Epithelial cell of prostate (primary cell): Measurements from ENCODE around the gene GIT2.

Experiments
- DNase-seq: peaks from one replicate; pipeline ENCODE4 v3.0.0-alpha.2; 2011; ENCODE audit warnings: low read depth, low spot score
- H3K27ac ChIP-seq: fragments of 450-650 bp; 2 replicates; pipeline ENCODE4 v1.5.1; 2017; ENCODE audit warnings: mild to moderate bottlenecking

GIT2 gene

GRCh38 chr12:109926016-109926415 is 70.2 kb downstream of the GIT2 start:
- DNase-seq: no peak
- no peak overlapping the region for H3K27ac ChIP-seq

DNA sequence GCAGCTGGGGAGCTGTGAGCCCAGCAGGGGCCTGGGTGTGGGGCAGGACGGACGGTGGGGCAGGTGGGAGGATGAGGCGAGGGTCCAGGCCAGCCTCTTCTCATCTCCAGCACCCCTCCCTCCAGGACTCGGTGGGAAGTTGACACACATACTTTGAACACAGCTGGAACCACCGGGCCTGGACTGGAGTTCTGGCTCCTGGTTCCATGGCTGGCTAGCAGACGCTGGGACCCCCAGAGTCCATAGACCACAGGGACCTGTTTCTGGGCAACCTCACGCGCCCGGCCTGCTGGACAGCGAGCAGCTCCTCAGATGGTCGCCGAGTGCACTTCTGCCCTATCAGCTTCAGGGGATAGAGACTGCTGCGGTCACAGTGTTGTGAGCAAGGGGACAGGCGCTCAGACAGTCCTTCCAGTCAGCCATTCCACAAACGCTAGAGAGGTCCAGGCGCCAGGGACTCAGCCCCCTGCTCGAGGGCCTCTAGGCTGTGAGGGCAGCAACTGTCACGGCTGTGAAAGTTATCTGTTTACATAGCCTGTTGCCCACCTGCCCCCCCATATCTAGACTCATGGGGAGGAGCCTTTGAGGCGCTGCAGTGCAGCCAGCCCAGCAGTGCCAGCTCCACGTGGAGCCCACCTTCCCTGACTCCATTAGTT is 70.9 kb downstream of the GIT2 start:
- no peak for DNase-seq
- H3K27ac ChIP-seq: no peak overlapping the region

- no peak for DNase-seq
- H3K27ac ChIP-seq: no peak overlapping the region
Observed at GRCh38 chr12:109923481-109924245, 72.5 kb downstream of the GIT2 start.

DNA sequence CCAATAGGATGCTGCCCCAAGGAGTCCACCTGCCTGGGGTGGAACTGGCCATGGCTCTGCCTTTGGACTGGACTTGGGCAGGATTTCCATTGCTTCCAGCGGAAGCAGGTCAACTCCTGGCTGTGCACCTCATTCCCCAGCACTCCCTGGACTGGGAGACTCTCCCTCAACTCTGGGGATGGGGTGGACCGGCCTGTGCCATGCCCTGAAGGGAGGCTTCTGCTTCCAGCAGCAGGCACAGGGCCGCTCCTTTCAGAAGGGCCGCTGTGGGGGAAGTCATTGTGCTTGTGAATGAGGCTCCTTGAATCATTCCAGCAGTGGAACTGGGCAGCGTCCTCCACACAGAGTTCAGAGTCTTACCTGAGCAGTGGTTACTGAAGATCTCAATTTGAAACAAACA is 73.1 kb downstream of the GIT2 start:
- no peak for DNase-seq

GRCh38 chr12:109921982-109922381 is 74.2 kb downstream of the GIT2 start:
- no peak for DNase-seq
- no peak overlapping the region for H3K27ac ChIP-seq

More for the DNA sequence above, 73.1 kb downstream of the GIT2 start:
- H3K27ac ChIP-seq: no peak overlapping the region

- H3K27ac ChIP-seq: no peak overlapping the region
- DNase-seq: no peak
Observed at GRCh38 chr12:109920261-109920780, 75.8 kb downstream of the GIT2 start.

- H3K27ac ChIP-seq: no peak overlapping the region
- no peak for DNase-seq
Observed at GRCh38 chr12:109919456-109919855, 76.7 kb downstream of the GIT2 start.

- H3K27ac ChIP-seq: no peak overlapping the region
- no peak for DNase-seq
Observed at GRCh38 chr12:109916045-109916444, 80.1 kb downstream of the GIT2 start.

DNA sequence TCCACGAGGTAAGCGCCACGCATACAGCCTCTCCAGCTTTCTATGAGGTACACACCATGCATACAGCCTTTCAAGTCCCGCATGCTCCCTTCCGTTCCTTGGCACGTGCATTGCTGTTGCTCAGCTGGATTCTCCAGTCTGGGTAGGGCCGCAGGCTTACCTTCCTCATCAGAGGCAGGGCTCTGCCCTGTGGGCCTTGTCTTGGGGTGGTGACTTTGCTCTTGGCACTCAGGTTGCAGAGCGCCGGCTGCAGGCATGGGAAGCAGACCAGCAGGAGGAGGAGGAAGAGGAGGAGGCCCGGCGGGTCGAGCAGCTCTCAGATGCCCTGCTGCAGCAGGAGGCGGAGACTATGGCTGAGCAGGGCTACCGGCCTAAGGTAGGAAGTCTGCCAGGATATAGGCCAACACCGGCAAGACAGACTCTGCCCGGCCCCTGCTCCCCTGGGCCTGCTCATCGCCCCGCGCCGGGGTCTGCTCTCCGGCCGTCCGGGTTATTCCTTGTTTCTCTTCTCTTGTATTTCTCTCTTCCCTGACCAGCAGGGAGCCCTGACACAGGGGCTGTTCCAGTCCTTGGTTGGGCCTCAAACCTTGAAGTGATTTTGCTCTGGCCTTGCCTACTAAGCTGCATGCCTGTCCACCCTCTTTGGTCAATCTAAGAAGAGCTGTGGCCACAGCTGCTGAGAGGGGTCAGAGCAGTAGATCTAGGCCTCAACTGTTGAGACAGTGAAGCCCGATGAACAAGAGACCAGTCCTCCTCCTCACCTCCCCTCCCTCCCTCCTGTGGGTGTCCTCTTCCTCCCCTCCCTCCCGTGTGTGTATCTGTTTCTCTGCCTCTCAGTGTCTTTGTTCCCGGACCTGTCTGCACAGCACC is 80.8 kb downstream of the GIT2 start:
- DNase-seq: peak; percentile 31
- no peak overlapping the region for H3K27ac ChIP-seq

- no peak overlapping the region for H3K27ac ChIP-seq
- DNase-seq: no peak
Observed at GRCh38 chr12:109914461-109914860, 81.7 kb downstream of the GIT2 start.

- DNase-seq: no peak
- no peak overlapping the region for H3K27ac ChIP-seq
Observed at GRCh38 chr12:109912855-109913321, 83.3 kb downstream of the GIT2 start.

GRCh38 chr12:109910969-109911348 is 85.2 kb downstream of the GIT2 start:
- H3K27ac ChIP-seq: no peak overlapping the region

DNA sequence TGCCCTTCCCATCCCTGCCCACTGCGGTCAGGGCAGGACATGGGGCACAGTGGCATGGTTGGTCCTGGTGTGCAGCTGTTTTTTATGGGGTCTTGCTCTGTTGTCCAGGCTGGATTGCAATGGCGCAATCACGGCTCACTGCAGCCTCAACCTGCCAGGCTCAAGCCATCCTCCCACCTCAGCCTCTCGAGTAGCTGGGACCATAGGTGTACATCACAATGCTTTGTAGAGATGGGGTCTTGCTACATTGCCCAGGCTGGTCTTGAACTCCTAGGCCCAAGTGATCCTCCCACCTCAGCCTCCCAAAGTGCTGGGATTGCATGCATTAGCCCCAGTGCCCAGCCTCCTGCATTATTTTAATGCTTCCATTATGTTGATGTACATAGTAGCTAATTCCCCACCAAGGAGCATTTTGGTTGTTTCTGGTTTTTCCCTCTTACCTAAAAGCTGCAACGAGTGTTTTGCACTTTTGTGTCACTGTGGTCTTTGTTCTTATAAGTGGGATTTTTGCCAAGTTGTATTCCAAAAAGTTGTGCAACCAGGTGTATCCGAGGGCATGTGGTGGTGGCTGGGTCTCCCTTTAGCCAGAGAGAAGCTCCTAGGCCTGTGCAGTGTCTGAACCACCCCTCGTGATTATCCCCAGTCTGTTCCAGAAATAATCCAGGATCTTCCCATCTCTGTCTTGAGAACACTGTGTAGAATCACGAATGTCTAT is 85.8 kb downstream of the GIT2 start:
- no peak overlapping the region for H3K27ac ChIP-seq
- no peak for DNase-seq

More at GRCh38 chr12:109910969-109911348, 85.2 kb downstream of the GIT2 start:
- no peak for DNase-seq

GRCh38 chr12:109905301-109905700 is 90.9 kb downstream of the GIT2 start:
- no peak overlapping the region for H3K27ac ChIP-seq
- no peak for DNase-seq

DNA sequence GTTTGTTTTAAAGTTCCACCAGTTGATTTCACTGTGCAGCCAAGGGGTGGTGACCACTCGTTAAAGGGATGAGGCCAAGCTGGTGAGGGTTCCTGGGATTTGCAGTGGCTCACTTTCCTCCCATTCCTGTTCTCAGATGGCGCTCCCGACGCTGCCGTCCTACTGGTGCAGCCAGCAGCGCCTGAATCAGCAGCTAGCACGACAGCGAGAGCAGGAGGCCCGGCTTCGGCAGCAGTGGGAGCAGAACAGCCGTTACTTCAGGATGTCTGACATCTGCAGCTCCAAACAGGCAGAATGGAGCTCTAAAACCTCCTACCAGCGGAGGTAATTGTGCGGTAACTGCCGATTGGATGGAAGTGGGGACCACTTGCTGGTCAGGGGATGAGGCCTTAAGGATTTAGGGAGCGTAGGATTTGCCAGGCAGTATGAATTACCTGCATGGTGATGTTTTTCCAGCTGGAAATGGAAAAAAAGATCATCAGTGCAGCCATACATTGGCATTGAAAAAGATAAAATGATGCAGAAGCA is 93.2 kb downstream of the GIT2 start:
- DNase-seq: no peak
- no peak overlapping the region for H3K27ac ChIP-seq

GRCh38 chr12:109900752-109901580 is 95.2 kb downstream of the GIT2 start:
- peak overlapping the region; percentile 67 for H3K27ac ChIP-seq
- no peak for DNase-seq

DNA sequence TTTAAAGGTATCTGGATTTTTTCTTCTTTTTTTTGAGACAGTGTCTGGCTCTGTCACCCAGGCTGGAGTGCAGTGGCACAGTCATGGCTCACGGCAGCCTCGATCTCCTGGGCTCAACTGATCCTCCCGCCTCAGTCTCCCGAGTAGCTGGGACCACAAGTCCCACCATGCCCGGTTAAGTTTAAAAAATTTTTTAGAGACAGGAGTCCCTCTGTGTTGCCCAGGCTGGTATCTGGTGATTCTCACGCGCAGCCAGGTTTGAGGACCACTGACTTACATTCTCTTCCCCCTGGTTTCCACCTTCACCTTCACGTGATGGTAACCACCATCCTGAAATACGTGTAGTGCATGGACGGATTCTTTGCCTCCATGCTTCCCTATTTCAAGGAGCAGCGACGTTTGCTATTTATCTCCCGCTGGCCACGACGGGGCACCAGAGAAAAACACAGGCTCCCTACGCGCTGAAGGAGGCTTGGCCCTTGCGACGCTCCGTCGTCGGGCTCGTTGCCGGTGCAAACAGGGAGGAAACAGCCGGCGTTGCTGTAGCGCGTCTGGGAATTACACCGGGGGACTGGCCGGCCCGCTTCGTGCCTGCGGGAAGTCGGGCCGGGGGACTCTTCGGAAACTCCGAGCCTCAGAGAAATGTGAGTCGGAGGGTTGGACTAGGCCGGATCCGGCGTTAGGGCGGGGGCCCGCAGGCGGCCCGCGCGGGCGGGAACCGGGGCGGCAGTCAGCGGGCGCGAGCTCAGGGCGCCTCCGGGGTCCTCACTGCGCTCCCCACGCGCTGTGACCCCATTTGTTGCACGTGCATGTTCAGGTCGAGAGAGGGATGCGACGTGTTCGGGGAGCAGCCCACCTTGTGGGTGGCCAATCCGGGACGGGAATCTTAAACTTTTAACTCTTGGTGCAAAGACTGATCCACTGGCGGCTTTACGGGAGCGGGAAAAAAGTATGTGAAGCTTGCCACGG is 96.1 kb downstream of the GIT2 start, which contains the start of gene TCHP:
TCHP (plus strand) TSS at position 492 of the 969 bp plus-strand sequence. CDS start 2,753 bp downstream, outside the sequence.
- no peak for DNase-seq
- peak within 1 kb of the TSS; percentile 67 for H3K27ac ChIP-seq
